A549 (cell line): ENCODE measurements around the gene POLR2B.

Source experiments
- CTCF ChIP-seq: fragments of >200 bp; sonication (Bioruptor Twin); formaldehyde crosslinking; IDR thresholded peaks from 3 replicates; pipeline ENCODE4 v1.5.1; 2016
- JUN ChIP-seq, 2 experiments: fragments of >200 bp; sonication (Bioruptor Twin); formaldehyde crosslinking; IDR thresholded peaks; 2 replicates in 1 of 2; 3 replicates in 1 of 2; pipeline ENCODE4 v1.6.1; 2016 to 2017
- KDM1A ChIP-seq: fragments of 200-600 bp; sonication (generic); IDR thresholded peaks from 2 replicates; pipeline ENCODE4 v1.6.1; 2016; ENCODE audit warnings: low read depth, mild to moderate bottlenecking

DNA sequence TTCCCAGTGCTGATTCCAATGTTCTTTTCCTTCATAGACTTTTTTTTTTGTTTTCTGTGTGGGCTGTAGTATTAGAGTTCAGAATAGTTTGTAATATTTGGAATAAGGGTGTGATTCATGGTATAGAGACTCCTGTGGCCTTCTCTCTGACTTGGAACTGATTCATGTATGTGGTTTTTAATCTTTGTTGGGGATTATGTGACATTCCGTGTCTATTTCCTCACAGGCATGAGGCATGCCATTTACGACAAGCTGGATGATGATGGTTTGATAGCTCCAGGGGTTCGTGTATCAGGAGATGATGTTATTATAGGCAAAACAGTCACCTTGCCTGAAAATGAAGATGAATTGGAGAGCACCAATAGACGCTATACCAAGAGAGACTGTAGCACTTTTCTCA lies 44.4 kb downstream of the POLR2B start:
- TF ChIP-seq CTCF = no peak
- TF ChIP-seq JUN (IDR thresholded peaks at IDR 0.05) = no peak
- no peak for TF ChIP-seq KDM1A
